Measurements from ENCODE around the gene CCDC194. TPM values are rescaled to one million over a fixed set of nuclear protein-coding genes. Genes with fewer than 3 reads are reported as not detected.

The CCDC194 gene
- total and polyA plus RNA-seq, 2 of the 8 experiments (the other 6 are each of a cell fraction or from before 2014, with no cell fraction given), result 0.33 TPM; not detected in 1

GRCh38 chr19:17411801-17412200 is 17.8 kb upstream of the CCDC194 start:
- H3K4ac ChIP-seq (replicated peaks; ENCODE audit: insufficient read length, low read depth, low read length), result no peak overlapping the region
- H3K4me1 ChIP-seq (replicated peaks in 1 of 4; ENCODE audit: control insufficient read depth in 3 of 4, insufficient read depth in 4 of 4, low read length in 3 of 4), result peaks cover 0 to 9% (median 3%) of the 10 kb centered on the region in 4 experiments; a peak in 5 of 7 replicates
- H3K79me2 ChIP-seq (ENCODE audit: control insufficient read depth in 1 of 2, insufficient read depth in 2 of 2, low read length in 2 of 2), result no peaks in the 10 kb centered on the region
- H3K36me3 ChIP-seq (ENCODE audit: control insufficient read depth in 2 of 4, insufficient read depth in 4 of 4, low read length in 3 of 4), result peaks cover 0 to 7% (median 0%) of the 10 kb centered on the region in 4 experiments; a peak in 2 of 8 replicates
- no peak overlapping the region for H3K9ac ChIP-seq (replicated peaks in 1 of 4; ENCODE audit: extremely low read depth in 1 of 4, low read depth in 3 of 4, low read length in 3 of 4)
- no peak overlapping the region for H3K56ac ChIP-seq (replicated peaks; ENCODE audit: insufficient read length, low read depth, low read length)
- H3K27ac ChIP-seq (ENCODE audit: low read depth, low read length), result no peak overlapping the region
- no peaks in the 10 kb centered on the region; the same call in 1 of the 2 replicates for H3K23me2 ChIP-seq (ENCODE audit: low read depth, low read length)
- CTCF ChIA-PET (ENCODE audit: partially characterized antibody), result interaction anchor here (0.6 to 1.4 kb wide), 2 partner anchors 43 to 84 kb away, joined by 3 to 5 read pairs; no protein-coding TSS in a partner anchor
- H4K91ac ChIP-seq (replicated peaks; ENCODE audit: insufficient read length, low read length), result no peak overlapping the region
- no peak overlapping the region for H3K23ac ChIP-seq (ENCODE audit: insufficient read length)
- POLR2A ChIA-PET (ENCODE audit: partially characterized antibody), result interaction anchor here (1.0 to 1.6 kb wide), 3 partner anchors 10 to 380 kb away, joined by 3 to 10 read pairs (median 4); no protein-coding TSS in a partner anchor
- no peak overlapping the region for H2BK15ac ChIP-seq (ENCODE audit: low read length)
- H3K9me3 ChIP-seq (ENCODE audit: insufficient read depth in 2 of 2, low read depth in 1 of 2, low read length in 1 of 2), result no peaks in the 10 kb centered on the region
- H3K4me2 ChIP-seq (ENCODE audit: insufficient read depth in 1 of 2, low read depth in 2 of 2, low read length in 2 of 2), result no peak overlapping the region
- no peak for FAIRE-seq
- no peak overlapping the region for H2BK120ac ChIP-seq (replicated peaks; ENCODE audit: low read depth, low read length)
- H3K4me3 ChIP-seq (ENCODE audit: extremely low read depth in 1 of 4, insufficient read depth in 2 of 4, low read depth in 3 of 4, low read length in 4 of 4), result no peak overlapping the region
- H2BK20ac ChIP-seq (ENCODE audit: low read length), result no peak overlapping the region
- H2AFZ ChIP-seq (ENCODE audit: low read length), result no peak overlapping the region
- TF ChIP-seq RNF2 (IDR thresholded peaks at IDR 0.05; ENCODE audit: borderline replicate concordance, low read depth, low read length, missing control alignments, poor library complexity, severe bottlenecking), result no peak
- TF ChIP-seq KDM1A (IDR thresholded peaks at IDR 0.05; ENCODE audit: borderline replicate concordance, low read length), result no peak
- no peak for TF ChIP-seq SIRT6 (IDR thresholded peaks at IDR 0.05; ENCODE audit: low read length)
- no peak for TF ChIP-seq BCL11A (IDR thresholded peaks at IDR 0.05; ENCODE audit: low read depth in 2 of 2, low read length in 2 of 2)
- no peaks in the 10 kb centered on the region for H4K20me1 ChIP-seq (replicated peaks in 1 of 2; ENCODE audit: control insufficient read depth in 1 of 2, insufficient read depth in 2 of 2, low read length in 2 of 2)
- H2AK5ac ChIP-seq (ENCODE audit: low read depth, low read length), result no peak overlapping the region
- no peak overlapping the region for H3K18ac ChIP-seq (ENCODE audit: extremely low read depth, low read length)
- no peak overlapping the region for H2BK5ac ChIP-seq (ENCODE audit: low read depth, low read length)
- no peak overlapping the region for H3K14ac ChIP-seq (ENCODE audit: insufficient read length)
- H4K5ac ChIP-seq (ENCODE audit: insufficient read length, low read depth, low read length), result no peak overlapping the region
- peaks cover 0 to 6% (median 0%) of the 10 kb centered on the region in 4 experiments; a peak in 2 of 7 replicates for H3K27me3 ChIP-seq (replicated peaks in 1 of 4; ENCODE audit: control insufficient read depth in 3 of 4, extremely low read depth in 1 of 4, insufficient read depth in 3 of 4, low read length in 3 of 4)
- 87% methylated on average over 11 of the region's 11 CpGs; no CpG with 5 or more reads in 1 of the 2 experiments for WGBS, 2 experiments (ENCODE audit: extremely low coverage in 1 of 2, insufficient coverage in 1 of 2, insufficient read length in 1 of 2, insufficient replicate concordance in 2 of 2, low coverage in 1 of 2, low lambda C conversion rate in 2 of 2, missing lambda C conversion rate in 1 of 2)
- no peak overlapping the region for H2BK12ac ChIP-seq (ENCODE audit: low read depth, low read length)
- no peaks in the 10 kb centered on the region for H3K79me1 ChIP-seq (ENCODE audit: low read depth, low read length)
- no peak for DNase-seq (ENCODE audit: low read depth in 1 of 2, low spot score in 2 of 2)
- no peak overlapping the region; the same call in 1 of the 2 replicates for H4K8ac ChIP-seq (ENCODE audit: extremely low read depth, insufficient read depth, low read length)
